Panc1 (cell line): ENCODE measurements around the gene ZNF490. TPM values are rescaled to one million over a fixed set of nuclear protein-coding genes. Genes with fewer than 3 reads are reported as not detected.
"Not testable (repeated sequence)": the region's sequence is repeated elsewhere in the genome, so short reads cannot be mapped to it uniquely, and the experiment has no call there.

Source experiments
- ATAC-seq: fragments of 200-7000 bp; cut with Tn5 transposase; 2 replicates; pipeline ENCODE4 v1.9.1; 2020; ENCODE audit warnings: mild to moderate bottlenecking, moderate library complexity
- BruUV-seq: library from RNA; stranded (reverse); fragments of 400-500 nt; replicated peaks from 2 replicates; lab custom pipeline; 2021; lab: Mats Ljungman, UMichigan
- CTCF ChIA-PET: fragments of 300-600 bp; sonication (Branson Sonifier 250); formaldehyde crosslinking; loops from one replicate; lab custom pipeline; 2022; ENCODE audit warnings: antibody characterized with exemption; lab: Charles Lee
- POLR2A ChIA-PET: fragments of 300-600 bp; sonication (Branson Sonifier 250); formaldehyde crosslinking; loops from one replicate; lab custom pipeline; 2022; ENCODE audit warnings: antibody characterized with exemption; lab: Charles Lee
- DNase-seq: peaks from one replicate; pipeline ENCODE4 v3.0.0-alpha.2; 2010; ENCODE audit warnings: low read depth, low spot score
- H3K27ac ChIP-seq: 2 replicates; pipeline ENCODE4 v1.5.1; 2011; ENCODE audit warnings: mild to moderate bottlenecking, low read length, inconsistent platforms
- H3K27me3 ChIP-seq: fragments of 200-500 bp; sonication (Bioruptor generic); 2 replicates; pipeline ENCODE4 v1.6.0; 2014; ENCODE audit warnings: low read length, inconsistent platforms; ENCODE audit not compliant: control insufficient read depth, insufficient read depth
- H3K36me3 ChIP-seq: fragments of 200-500 bp; sonication (Bioruptor generic); 2 replicates; pipeline ENCODE4 v1.5.1; 2014; ENCODE audit warnings: inconsistent platforms, mild to moderate bottlenecking, low read length, moderate library complexity; ENCODE audit not compliant: control insufficient read depth, insufficient read depth
- H3K4me1 ChIP-seq: 2 replicates; pipeline ENCODE4 v1.5.1; 2011; ENCODE audit warnings: inconsistent platforms, mild to moderate bottlenecking, low read length, moderate library complexity; ENCODE audit not compliant: control insufficient read depth, insufficient read depth
- H3K4me3 ChIP-seq, 2 experiments: 2 replicates each; pipeline ENCODE4 v1.5.1; 2011 to 2012; ENCODE audit warnings: low read depth in 2 of 2, low read length in 2 of 2, mild to moderate bottlenecking in 2 of 2, inconsistent platforms in 1 of 2, moderate library complexity in 1 of 2
- H3K9me3 ChIP-seq: fragments of 200-500 bp; sonication (Bioruptor generic); 2 replicates; pipeline ENCODE4 v1.5.1; 2014; ENCODE audit warnings: low read depth, mild to moderate bottlenecking, inconsistent platforms, low read length, moderate library complexity; ENCODE audit not compliant: control insufficient read depth, insufficient read depth
- CTCF ChIP-seq: fragments of 450-650 bp; IDR thresholded peaks from 2 replicates; pipeline ENCODE4 v1.5.1; 2017; ENCODE audit warnings: mild to moderate bottlenecking
- POLR2AphosphoS5 ChIP-seq: IDR thresholded peaks from 2 replicates; pipeline ENCODE4 v1.6.1; 2012; ENCODE audit warnings: mild to moderate bottlenecking, low read depth, low read length, moderate library complexity
- SIN3A ChIP-seq: IDR thresholded peaks from 2 replicates; pipeline ENCODE4 v1.6.1; 2012; ENCODE audit warnings: low read depth, mild to moderate bottlenecking, low read length, moderate library complexity, borderline replicate concordance; ENCODE audit not compliant: insufficient read depth
- TCF7L2 ChIP-seq: IDR thresholded peaks from 2 replicates; pipeline ENCODE4 v1.6.1; 2011; ENCODE audit warnings: mild to moderate bottlenecking, low read depth, low read length, inconsistent platforms
- in situ Hi-C: cut with HindIII; loops from 2 replicates; pipeline ENCODE4 v1.10.0; 2016; ENCODE audit warnings: low sequenced_read_pairs, low pct_unique_long_range_greater_than_20kb
- intact Hi-C: fragments of 100-400 bp; cut with micrococcal nuclease; formaldehyde crosslinking; loops from one replicate; pipeline ENCODE4 v1.10.0; 2022; ENCODE audit not compliant: unreplicated experiment
- total RNA-seq: library from RNA; stranded (reverse); gene quantifications from one replicate; pipeline ENCODE4 v1.2.1, GENCODE V29; 2021; ENCODE audit not compliant: unreplicated experiment
- TF ChIP-seq, protein P1 (sequence below), 2 experiments: IDR thresholded peaks; 2 replicates each; pipeline ENCODE4 v1.6.1; 2011 to 2012; ENCODE audit warnings: low read depth in 2 of 2, control low read depth in 1 of 2, low read length in 1 of 2, mild to moderate bottlenecking in 1 of 2, moderate library complexity in 1 of 2; ENCODE audit not compliant: insufficient read depth in 1 of 2

Gene ZNF490
- total RNA-seq, 1 experiment from 2014 or later, result 7.0 TPM

DNA sequence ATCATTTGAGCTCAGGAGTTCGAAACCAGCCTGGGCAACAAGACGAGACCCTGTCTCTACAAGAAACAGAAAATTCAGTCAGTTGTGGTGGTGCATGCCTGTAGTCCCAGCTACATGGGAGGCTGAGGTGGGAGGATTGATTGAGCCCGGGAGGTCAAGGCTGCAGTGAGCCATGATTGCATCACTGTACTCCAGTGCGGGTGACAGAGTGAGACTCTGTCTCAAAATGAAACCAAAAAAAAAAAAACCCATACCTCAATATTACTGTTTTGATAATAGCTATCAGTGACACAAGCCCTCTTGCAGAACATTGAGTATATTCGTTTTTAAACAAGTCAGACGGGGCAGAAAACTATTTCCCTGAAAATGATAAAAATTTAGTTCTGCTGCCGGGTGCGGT, 16.3 kb upstream of the ZNF490 start:
- Histone ChIP-seq H3K27ac (no peak overlapping the region), H3K27me3 (no peaks in the 10 kb centered on the region), H3K9me3 (peaks cover 26% of the 10 kb centered on the region), H3K36me3 (peaks cover 8% of the 10 kb centered on the region; the same call in 1 of the 2 replicates), H3K4me3 (no peak overlapping the region), H3K4me1 (no peaks in the 10 kb centered on the region)
- ChIA-PET POLR2A (no interaction called here), CTCF (no interaction called here)
- ATAC-seq (no peak), DNase-seq (no peak)
- intact Hi-C loops (no loop called here), in situ Hi-C loops (no loop called here)
- no TSS peak for BruUV-seq
- no peak for TF ChIP-seq POLR2AphosphoS5
- no peak for TF ChIP-seq SIN3A
- TF ChIP-seq CTCF, result no peak

- ChIA-PET CTCF (no interaction called here), POLR2A (no interaction called here)
- Histone ChIP-seq H3K4me3 (no peak overlapping the region), H3K27me3 (no peaks in the 10 kb centered on the region), H3K27ac (no peak overlapping the region), H3K36me3 (peaks cover 6% of the 10 kb centered on the region; the same call in 1 of the 2 replicates), H3K9me3 (peaks cover 17% of the 10 kb centered on the region), H3K4me1 (no peaks in the 10 kb centered on the region)
- intact Hi-C loops, result no loop called here
- ATAC-seq (no peak), DNase-seq (no peak)
- BruUV-seq, result no TSS peak
- TF ChIP-seq CTCF (no peak), TCF7L2 (no peak), POLR2AphosphoS5 (no peak), SIN3A (no peak)
- TF ChIP-seq, protein P1, sequence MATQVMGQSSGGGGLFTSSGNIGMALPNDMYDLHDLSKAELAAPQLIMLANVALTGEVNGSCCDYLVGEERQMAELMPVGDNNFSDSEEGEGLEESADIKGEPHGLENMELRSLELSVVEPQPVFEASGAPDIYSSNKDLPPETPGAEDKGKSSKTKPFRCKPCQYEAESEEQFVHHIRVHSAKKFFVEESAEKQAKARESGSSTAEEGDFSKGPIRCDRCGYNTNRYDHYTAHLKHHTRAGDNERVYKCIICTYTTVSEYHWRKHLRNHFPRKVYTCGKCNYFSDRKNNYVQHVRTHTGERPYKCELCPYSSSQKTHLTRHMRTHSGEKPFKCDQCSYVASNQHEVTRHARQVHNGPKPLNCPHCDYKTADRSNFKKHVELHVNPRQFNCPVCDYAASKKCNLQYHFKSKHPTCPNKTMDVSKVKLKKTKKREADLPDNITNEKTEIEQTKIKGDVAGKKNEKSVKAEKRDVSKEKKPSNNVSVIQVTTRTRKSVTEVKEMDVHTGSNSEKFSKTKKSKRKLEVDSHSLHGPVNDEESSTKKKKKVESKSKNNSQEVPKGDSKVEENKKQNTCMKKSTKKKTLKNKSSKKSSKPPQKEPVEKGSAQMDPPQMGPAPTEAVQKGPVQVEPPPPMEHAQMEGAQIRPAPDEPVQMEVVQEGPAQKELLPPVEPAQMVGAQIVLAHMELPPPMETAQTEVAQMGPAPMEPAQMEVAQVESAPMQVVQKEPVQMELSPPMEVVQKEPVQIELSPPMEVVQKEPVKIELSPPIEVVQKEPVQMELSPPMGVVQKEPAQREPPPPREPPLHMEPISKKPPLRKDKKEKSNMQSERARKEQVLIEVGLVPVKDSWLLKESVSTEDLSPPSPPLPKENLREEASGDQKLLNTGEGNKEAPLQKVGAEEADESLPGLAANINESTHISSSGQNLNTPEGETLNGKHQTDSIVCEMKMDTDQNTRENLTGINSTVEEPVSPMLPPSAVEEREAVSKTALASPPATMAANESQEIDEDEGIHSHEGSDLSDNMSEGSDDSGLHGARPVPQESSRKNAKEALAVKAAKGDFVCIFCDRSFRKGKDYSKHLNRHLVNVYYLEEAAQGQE (IDR thresholded peaks at IDR 0.05; ENCODE audit: insufficient read depth in 1 of 2, low read depth in 2 of 2, low read length in 1 of 2), result no peak
- in situ Hi-C loops, result no loop called here
Observed at GRCh38 chr19:12623361-12624031, 12.9 kb upstream of the ZNF490 start.

- in situ Hi-C loops, H3K27ac ChIP-seq, POLR2A ChIA-PET, H3K27me3 ChIP-seq, H3K9me3 ChIP-seq, BruUV-seq, H3K4me3 ChIP-seq, intact Hi-C loops, CTCF ChIA-PET, DNase-seq, H3K4me1 ChIP-seq, ATAC-seq, H3K36me3 ChIP-seq: not testable (repeated sequence)
Observed at GRCh38 chr19:12621253-12622024, 10.8 kb upstream of the ZNF490 start.
